HG03135 (cell line): ENCODE results near the gene PMAIP1.

Source experiments
- ATAC-seq: cut with Tn5 transposase; IDR thresholded peaks from one replicate; pipeline ENCODE4 v1.9.1; 2021; ENCODE audit warnings: mild to moderate bottlenecking, moderate library complexity; ENCODE audit not compliant: unreplicated experiment

PMAIP1 gene

GRCh38 chr18:59951591-59951990 is 51.8 kb downstream of the PMAIP1 start:
- ATAC-seq, result no peak

GRCh38 chr18:59952283-59953007 is 52.6 kb downstream of the PMAIP1 start:
- no peak for ATAC-seq
